ENCODE results near the gene SPP1. TPM values are rescaled to one million over a fixed set of nuclear protein-coding genes. Genes with fewer than 3 reads are reported as not detected.

SPP1 gene
- total and polyA plus RNA-seq, 10 of the 15 experiments (the other 5 are each of a cell fraction or from before 2014, with no cell fraction given), result 0.05 to 1.1 (median 0.39) TPM; not detected in 6

GRCh38 chr4:88010966-88011365 is 35.5 kb downstream of the SPP1 start:
- DNase-seq (ENCODE audit: low read depth, low spot score) (no peak), ATAC-seq (peak; percentile 8; the same call in 2 of the 3 replicates), FAIRE-seq (no peak)
- H3K4me1 ChIP-seq (ENCODE audit: control insufficient read depth, insufficient read depth, low read length), result peaks cover 15% of the 10 kb centered on the region
- POLR2A ChIA-PET, result interaction anchor here (0.7 to 1.5 kb wide), 2 partner anchors 10 to 822 kb away, joined by 3 to 4 read pairs; no protein-coding TSS in a partner anchor
- 20% methylated on average over 2 of the region's 2 CpGs for WGBS (ENCODE audit: insufficient coverage, insufficient replicate concordance, low lambda C conversion rate, missing lambda C conversion rate)
- RAD21 ChIA-PET (ENCODE audit: unreplicated experiment), result interaction anchor here (0.9 kb wide), 1 partner anchor 10 kb away, joined by 3 read pairs; no protein-coding TSS in a partner anchor
- BruUV-seq (replicated peaks), result no TSS peak
- 0 out of 2 replicates have a peak overlapping the region, but pooled peaks have one; percentile 54 for H3K4me3 ChIP-seq
- peaks cover 35% of the 10 kb centered on the region for H3K79me2 ChIP-seq (ENCODE audit: control insufficient read depth, insufficient read depth, low read length)
- in situ Hi-C loops (cut with MboI) (no loop called here), intact Hi-C loops (cut with micrococcal nuclease; ENCODE audit: unreplicated experiment) (no loop called here)
- no peaks in the 10 kb centered on the region for H3K27me3 ChIP-seq (replicated peaks in 1 of 2; ENCODE audit: control insufficient read depth in 2 of 2, insufficient read depth in 2 of 2, low read length in 1 of 2)
- H3K4me2 ChIP-seq (ENCODE audit: control insufficient read depth, insufficient read depth), result peak overlapping the region; percentile 70
- CTCF ChIA-PET, result interaction anchor here (0.6 to 1.3 kb wide), 6 partner anchors 10 to 861 kb away, joined by 3 to 5 read pairs (median 4); no protein-coding TSS in a partner anchor
- peak overlapping the region; percentile 27; the same call in 1 of the 2 replicates for H3K27ac ChIP-seq (ENCODE audit: control insufficient read depth, insufficient read depth)
- H3K9me3 ChIP-seq (replicated peaks; ENCODE audit: control insufficient read depth, insufficient read depth, low read length), result no peaks in the 10 kb centered on the region
- TF ChIP-seq ESRRA (IDR thresholded peaks at IDR 0.05; ENCODE audit: low read length) (no peak), PAX5 (IDR thresholded peaks at IDR 0.05; ENCODE audit: borderline replicate concordance, low read depth, low read length) (no peak), BCL3 (IDR thresholded peaks at IDR 0.05; ENCODE audit: borderline replicate concordance, insufficient read depth, low read depth, low read length, poor library complexity, severe bottlenecking) (no peak), SREBF1 (IDR thresholded peaks at IDR 0.05; ENCODE audit: low read length) (no peak), ZNF274 (IDR thresholded peaks at IDR 0.05; ENCODE audit: insufficient read depth, insufficient read length) (no peak), IKZF1 (conservative IDR thresholded peaks at IDR 0.05) (no peak), RBBP5 (conservative IDR thresholded peaks at IDR 0.05) (no peak), HCFC1 (IDR thresholded peaks at IDR 0.05; ENCODE audit: low read length) (no peak), POLR2AphosphoS2 (IDR thresholded peaks at IDR 0.05; ENCODE audit: low read depth, low read length) (no peak), PBX3 (IDR thresholded peaks at IDR 0.05; ENCODE audit: insufficient replicate concordance, low read depth, low read length) (no peak), ZNF207 (IDR thresholded peaks at IDR 0.05; ENCODE audit: borderline replicate concordance) (no peak), SUPT20H (IDR thresholded peaks at IDR 0.05; ENCODE audit: borderline replicate concordance, control insufficient read depth, low read depth, low read length) (no peak), KDM1A (IDR thresholded peaks at IDR 0.05; ENCODE audit: borderline replicate concordance) (no peak), GABPA (IDR thresholded peaks at IDR 0.05; ENCODE audit: low read depth) (no peak), MYB (IDR thresholded peaks at IDR 0.05; ENCODE audit: borderline replicate concordance, low read depth, low read length) (no peak)
- TF ChIP-seq, protein P1, sequence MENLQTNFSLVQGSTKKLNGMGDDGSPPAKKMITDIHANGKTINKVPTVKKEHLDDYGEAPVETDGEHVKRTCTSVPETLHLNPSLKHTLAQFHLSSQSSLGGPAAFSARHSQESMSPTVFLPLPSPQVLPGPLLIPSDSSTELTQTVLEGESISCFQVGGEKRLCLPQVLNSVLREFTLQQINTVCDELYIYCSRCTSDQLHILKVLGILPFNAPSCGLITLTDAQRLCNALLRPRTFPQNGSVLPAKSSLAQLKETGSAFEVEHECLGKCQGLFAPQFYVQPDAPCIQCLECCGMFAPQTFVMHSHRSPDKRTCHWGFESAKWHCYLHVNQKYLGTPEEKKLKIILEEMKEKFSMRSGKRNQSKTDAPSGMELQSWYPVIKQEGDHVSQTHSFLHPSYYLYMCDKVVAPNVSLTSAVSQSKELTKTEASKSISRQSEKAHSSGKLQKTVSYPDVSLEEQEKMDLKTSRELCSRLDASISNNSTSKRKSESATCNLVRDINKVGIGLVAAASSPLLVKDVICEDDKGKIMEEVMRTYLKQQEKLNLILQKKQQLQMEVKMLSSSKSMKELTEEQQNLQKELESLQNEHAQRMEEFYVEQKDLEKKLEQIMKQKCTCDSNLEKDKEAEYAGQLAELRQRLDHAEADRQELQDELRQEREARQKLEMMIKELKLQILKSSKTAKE (IDR thresholded peaks at IDR 0.05; ENCODE audit: low read depth, poor library complexity, severe bottlenecking), result no peak
- TF ChIP-seq, protein P2, sequence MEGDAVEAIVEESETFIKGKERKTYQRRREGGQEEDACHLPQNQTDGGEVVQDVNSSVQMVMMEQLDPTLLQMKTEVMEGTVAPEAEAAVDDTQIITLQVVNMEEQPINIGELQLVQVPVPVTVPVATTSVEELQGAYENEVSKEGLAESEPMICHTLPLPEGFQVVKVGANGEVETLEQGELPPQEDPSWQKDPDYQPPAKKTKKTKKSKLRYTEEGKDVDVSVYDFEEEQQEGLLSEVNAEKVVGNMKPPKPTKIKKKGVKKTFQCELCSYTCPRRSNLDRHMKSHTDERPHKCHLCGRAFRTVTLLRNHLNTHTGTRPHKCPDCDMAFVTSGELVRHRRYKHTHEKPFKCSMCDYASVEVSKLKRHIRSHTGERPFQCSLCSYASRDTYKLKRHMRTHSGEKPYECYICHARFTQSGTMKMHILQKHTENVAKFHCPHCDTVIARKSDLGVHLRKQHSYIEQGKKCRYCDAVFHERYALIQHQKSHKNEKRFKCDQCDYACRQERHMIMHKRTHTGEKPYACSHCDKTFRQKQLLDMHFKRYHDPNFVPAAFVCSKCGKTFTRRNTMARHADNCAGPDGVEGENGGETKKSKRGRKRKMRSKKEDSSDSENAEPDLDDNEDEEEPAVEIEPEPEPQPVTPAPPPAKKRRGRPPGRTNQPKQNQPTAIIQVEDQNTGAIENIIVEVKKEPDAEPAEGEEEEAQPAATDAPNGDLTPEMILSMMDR (IDR thresholded peaks at IDR 0.05 in 2 of 3, conservative IDR thresholded peaks at IDR 0.05 in 1 of 3; ENCODE audit: control insufficient read depth in 2 of 3, extremely low read depth in 1 of 3, insufficient read depth in 1 of 3, low read depth in 3 of 3, low read length in 3 of 3), result no peak
- peak overlapping the region; percentile 20; the same call in 1 of the 2 replicates for H2AFZ ChIP-seq (ENCODE audit: control insufficient read depth, low read depth, low read length)
- H3K36me3 ChIP-seq (ENCODE audit: control insufficient read depth in 2 of 2, insufficient read depth in 2 of 2, low read length in 1 of 2), result no peaks in the 10 kb centered on the region
- SMC1A ChIA-PET (ENCODE audit: uncharacterized antibody, unreplicated experiment), result interaction anchor here (0.6 to 2.0 kb wide), 5 partner anchors 9 to 278 kb away, joined by 3 to 5 read pairs (median 3); no protein-coding TSS in a partner anchor
- no peak overlapping the region for H3K9ac ChIP-seq (ENCODE audit: control insufficient read depth, insufficient read depth, low read length)
- no peaks in the 10 kb centered on the region for H4K20me1 ChIP-seq (ENCODE audit: control insufficient read depth, insufficient read depth)

All from GM12878 (cell line).